ENCODE data around the gene TTC7B.
A peak's percentile ranks its signal among the peaks of the same experiment; 100 is the strongest.

Gene TTC7B

GRCh38 chr14:90642244-90642717, 173.9 kb downstream of the TTC7B start:
- no peak for DNase-seq

GRCh38 chr14:90641615-90642243, 174.5 kb downstream of the TTC7B start:
- no peak for DNase-seq

- no peak for DNase-seq
Measured at GRCh38 chr14:90641168-90641567, 175.1 kb downstream of the TTC7B start.

GRCh38 chr14:90639641-90640040, 176.6 kb downstream of the TTC7B start:
- DNase-seq = no peak

DNA sequence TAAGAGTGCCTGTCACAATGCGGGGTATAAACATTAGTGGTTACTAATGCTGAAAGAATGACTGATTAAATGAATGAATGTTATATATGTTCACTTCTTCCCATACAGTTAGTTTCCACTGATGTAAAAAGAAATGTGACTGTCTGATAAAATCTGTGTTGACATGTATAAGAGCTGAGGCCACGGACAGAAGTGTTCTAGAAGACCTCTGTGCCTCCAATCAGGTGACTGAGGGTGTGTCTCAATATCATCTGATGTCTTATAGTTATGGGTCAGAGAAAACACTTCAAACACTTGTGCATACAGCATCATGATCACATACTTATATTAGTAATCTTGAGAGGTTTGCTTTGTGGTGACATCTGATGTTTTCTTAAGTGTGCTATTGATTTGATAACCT, 183.4 kb downstream of the TTC7B start:
- DNase-seq = no peak

DNA sequence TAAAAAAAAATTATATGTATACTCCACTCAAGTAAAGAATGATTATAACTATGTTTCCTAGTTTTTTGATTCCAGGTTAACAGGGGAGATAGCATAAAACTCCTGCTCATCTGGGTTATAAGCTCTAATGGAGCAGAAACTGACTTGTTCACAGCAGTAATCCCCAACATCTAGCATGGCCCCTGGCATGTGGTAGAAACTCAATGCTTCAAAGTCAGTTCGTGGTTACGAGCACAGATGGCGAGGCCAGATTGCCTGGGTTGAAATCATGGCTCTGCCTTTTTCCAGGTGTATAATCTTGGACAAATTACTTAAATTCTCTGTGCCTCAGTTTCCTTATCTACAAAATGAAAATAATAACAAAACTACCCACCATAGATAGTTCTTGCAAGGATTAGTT, 183.8 kb downstream of the TTC7B start:
- no peak for DNase-seq

DNA sequence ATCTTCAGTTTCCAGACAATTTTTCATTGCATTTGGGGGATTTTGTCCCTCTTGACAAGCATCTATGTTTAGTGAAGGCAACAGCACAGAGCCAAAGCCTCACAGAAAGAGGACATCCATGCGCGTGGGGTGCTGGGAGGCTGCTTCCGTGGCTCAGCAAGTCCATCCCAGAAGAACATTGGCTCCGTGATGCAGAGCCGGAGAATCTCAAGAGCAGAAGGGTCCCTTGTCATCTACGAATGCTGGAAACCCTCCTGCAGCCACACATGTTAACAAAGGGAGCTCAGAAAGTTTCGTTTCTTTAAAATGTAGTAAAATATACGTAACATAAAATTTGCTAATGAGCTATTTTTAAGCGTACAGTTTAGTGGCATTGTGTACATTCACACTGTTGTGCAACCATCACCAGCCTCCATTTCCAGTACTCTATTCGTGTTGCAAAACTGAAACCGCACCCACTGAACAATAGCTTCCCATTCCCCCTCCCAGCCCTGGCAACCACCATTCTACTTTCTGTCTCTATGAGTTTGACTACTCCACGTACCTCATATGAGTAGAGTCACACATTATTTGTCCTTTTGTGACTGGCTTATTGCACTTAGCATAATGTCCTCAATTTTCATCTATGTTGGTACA, 185.9 kb downstream of the TTC7B start:
- no peak for DNase-seq

- DNase-seq = no peak
Measured at GRCh38 chr14:90629471-90629870, 186.8 kb downstream of the TTC7B start.

GRCh38 chr14:90628825-90629224, 187.4 kb downstream of the TTC7B start:
- DNase-seq = no peak

DNA sequence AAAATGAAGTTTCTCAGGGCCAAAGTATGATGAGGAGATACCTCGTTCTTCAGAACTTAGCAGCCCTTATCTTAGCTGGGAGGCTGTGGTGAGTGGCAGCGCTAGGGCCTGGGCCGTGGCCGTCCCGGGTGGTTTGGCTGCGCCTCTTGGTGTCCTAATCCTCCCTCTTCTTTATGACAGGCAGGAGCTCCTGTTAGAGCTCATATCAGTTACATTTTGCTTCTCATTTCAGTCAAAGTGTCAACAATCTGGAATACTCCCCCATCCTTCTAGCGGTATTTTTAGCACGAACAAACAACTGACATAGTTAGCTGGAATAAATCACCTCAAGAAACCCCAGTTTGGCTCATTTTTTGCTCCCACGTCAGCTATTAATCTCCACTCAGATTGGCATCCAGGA, 188.8 kb downstream of the TTC7B start:
- no peak for DNase-seq

GRCh38 chr14:90626550-90626949, 189.7 kb downstream of the TTC7B start:
- DNase-seq = no peak

GRCh38 chr14:90625445-90625844, 190.8 kb downstream of the TTC7B start:
- no peak for DNase-seq

DNA sequence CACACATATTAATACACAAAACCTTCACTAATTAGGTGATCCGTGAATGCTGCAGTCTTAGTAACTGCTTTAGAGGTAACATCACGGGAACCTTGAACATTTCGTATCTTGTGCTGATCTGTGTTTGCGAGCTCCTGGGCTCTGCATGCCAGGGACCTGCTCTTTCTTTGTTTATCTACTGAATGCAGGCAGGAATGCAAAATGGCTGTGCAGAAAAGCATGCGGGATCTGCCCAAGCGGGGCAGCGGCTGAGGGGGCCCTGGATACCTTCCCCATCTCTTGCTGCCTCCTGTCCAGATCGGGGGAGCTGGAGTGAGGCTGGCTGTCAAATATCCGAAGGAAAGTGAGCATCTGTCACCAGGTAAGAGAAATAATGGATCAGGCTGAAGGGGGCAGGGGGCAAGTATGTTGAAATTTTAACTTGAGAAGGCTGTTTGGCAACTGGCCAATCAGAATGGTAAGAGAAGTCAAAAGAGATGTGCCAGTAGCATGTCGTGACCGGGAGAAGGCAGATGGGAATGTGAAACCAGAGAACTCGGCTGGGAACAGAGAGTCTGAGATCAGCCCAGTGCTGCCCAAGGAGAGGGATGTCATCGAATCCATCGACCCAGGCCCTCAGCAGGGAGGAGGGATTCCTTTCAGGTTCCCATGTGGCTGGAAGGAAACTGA, 191.4 kb downstream of the TTC7B start:
- DNase-seq = no peak

- DNase-seq = peak; percentile 19
Measured at GRCh38 chr14:90624227-90624626, 192.0 kb downstream of the TTC7B start.

DNA sequence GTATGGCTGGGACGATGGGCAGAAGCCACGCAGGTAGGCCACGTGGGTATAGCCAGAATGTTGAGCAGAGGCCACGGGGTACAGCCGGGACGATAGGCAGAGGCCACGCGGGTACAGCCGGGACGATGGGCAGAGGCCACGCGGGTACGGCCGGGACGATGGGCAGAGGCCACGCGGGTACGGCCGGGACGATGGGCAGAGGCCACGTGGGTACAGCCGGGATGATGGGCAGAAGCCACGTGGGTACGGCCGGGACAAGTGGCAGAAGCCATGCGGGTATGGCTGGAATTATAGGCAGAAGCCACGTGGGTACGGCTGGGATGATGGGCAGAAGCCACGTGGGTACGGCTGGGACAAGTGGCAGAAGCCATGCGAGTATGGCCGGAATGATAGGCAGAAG, 195.0 kb downstream of the TTC7B start:
- DNase-seq = no peak

DNA sequence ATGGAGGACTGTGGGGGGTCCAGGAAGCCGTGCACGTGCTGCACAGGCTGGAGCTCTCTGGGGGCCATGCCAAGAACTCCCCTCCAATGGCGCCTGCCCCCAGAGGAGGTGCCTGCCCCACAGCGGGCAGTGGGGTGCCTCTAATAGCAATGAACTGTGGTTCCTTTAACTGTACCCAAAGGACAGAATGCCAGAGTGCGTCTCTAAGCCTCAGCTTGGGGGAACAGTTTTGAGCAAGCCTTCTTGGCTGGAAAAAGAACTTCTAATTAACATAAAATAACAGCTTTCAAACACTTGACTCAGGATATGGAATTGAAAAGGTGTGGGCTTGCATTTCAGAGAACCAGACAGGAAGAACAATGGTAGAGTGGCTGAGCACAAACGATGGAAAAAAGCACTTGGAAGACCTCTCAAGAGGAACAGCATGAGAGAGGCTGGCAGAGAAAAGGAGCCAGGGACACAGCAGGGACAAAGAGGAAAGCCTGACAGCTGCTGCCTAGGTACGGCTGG, 195.6 kb downstream of the TTC7B start:
- DNase-seq = no peak

GRCh38 chr14:90619911-90620310, 196.3 kb downstream of the TTC7B start:
- DNase-seq = no peak

GRCh38 chr14:90617961-90618360, 198.3 kb downstream of the TTC7B start:
- no peak for DNase-seq

DNA sequence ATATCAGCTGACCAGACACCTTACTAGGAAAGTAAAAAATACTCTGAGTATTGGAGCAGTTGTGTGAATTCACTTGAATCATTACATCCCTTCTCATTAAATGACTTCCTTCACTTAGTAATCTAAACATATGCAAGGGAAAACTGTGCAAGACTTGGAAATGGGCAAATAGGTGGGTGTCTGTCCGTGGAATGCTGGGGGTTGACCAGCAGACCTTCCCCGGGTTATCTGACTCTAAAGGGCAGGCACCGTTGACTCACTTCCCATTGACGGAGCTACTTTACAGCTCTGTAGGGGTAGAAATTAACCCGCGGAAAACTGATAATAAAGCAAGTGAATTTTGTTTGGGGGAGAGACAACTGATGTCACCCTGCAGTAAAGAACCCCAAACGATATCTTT, 199.3 kb downstream of the TTC7B start:
- no peak for DNase-seq

DNA sequence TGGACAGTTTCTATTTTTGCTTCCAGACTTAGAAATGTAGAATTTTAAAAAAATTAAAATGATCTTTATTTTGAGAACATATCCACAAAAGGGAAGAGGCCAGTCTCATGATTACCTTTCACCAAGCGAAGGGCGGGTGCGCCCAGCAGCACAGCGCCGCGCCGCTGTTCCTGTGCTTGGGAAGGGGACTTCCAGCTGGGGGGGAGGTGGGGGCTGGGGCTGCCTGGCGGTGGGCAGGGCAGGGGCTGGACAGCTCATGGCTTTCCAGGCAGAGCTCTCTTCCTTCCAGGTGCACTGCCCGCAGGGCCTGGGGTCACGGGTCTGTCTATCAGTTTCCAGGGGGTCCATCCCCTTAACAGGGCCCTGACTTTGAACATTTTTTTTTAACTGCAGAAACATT, 199.9 kb downstream of the TTC7B start:
- no peak for DNase-seq

GRCh38 chr14:90615517-90616060, 200.6 kb downstream of the TTC7B start:
- DNase-seq = no peak

- DNase-seq = no peak
Measured at GRCh38 chr14:90614696-90615516, 201.3 kb downstream of the TTC7B start.

- no peak for DNase-seq
Measured at GRCh38 chr14:90613997-90614396, 202.2 kb downstream of the TTC7B start.
